ENCODE data around the gene DIP2C. TPM values are rescaled to one million over a fixed set of nuclear protein-coding genes. Genes with fewer than 3 reads are reported as not detected.

Gene DIP2C
- total RNA-seq, 4 donors from 2014 or later, result 13.4 to 32.0 (median 18.4) TPM

GRCh38 chr10:273088-273487 lies 416.4 kb downstream of the DIP2C start:
- no peak overlapping the region for H3K27ac ChIP-seq
- intact Hi-C loops (cut with DNase I; ENCODE audit: low total_unique reads) (no loop called here), in situ Hi-C loops (cut with MboI; ENCODE audit: low pct_ligation_motif_present in 1 of 4, low pct_unique_long_range_greater_than_20kb in 1 of 4, low sequenced_read_pairs in 3 of 4) (no loop called here)
- TF ChIP-seq POLR2AphosphoS5 (IDR thresholded peaks at IDR 0.05), result no peak
- TF ChIP-seq POLR2A (IDR thresholded peaks at IDR 0.05), result no peak
- H3K4me1 ChIP-seq, result no peaks in the 10 kb centered on the region
- no peak for DNase-seq
- H3K9me3 ChIP-seq, result no peaks in the 10 kb centered on the region
- no peaks in the 10 kb centered on the region for H3K27me3 ChIP-seq
- no peak overlapping the region for H3K4me3 ChIP-seq
- no peaks in the 10 kb centered on the region for H3K36me3 ChIP-seq
- 91% methylated on average over 16 of the region's 16 CpGs; no CpG with 5 or more reads in 1 of the 2 donors for WGBS, 2 donors (ENCODE audit: low coverage in 1 of 2)

- DNase-seq, result no peak
- no peaks in the 10 kb centered on the region for H3K4me1 ChIP-seq
- no peaks in the 10 kb centered on the region for H3K27me3 ChIP-seq
- in situ Hi-C loops (cut with MboI; ENCODE audit: low pct_ligation_motif_present in 1 of 4, low pct_unique_long_range_greater_than_20kb in 1 of 4, low sequenced_read_pairs in 3 of 4), result no loop called here
- no peaks in the 10 kb centered on the region for H3K36me3 ChIP-seq
- TF ChIP-seq CTCF (IDR thresholded peaks at IDR 0.05), result no peak
- TF ChIP-seq POLR2A (IDR thresholded peaks at IDR 0.05), result no peak
- TF ChIP-seq POLR2AphosphoS5 (IDR thresholded peaks at IDR 0.05), result no peak
- TF ChIP-seq EP300 (IDR thresholded peaks at IDR 0.05; ENCODE audit: low read depth), result no peak
- no peak overlapping the region for H3K27ac ChIP-seq
- WGBS, 2 donors (ENCODE audit: low coverage in 1 of 2), result 94 to 95% methylated on average over 4 to 6 of the region's 6 CpGs
- no peaks in the 10 kb centered on the region for H3K9me3 ChIP-seq
- no peak overlapping the region for H3K4me3 ChIP-seq
- intact Hi-C loops (cut with DNase I; ENCODE audit: low total_unique reads), result no loop called here
These were observed 417.7 kb downstream of the DIP2C start for GRCh38 chr10:271722-272121.

GRCh38 chr10:271201-271600 lies 418.3 kb downstream of the DIP2C start:
- 70 to 100% methylated on average over 2 to 3 of the region's 3 CpGs for WGBS, 2 donors (ENCODE audit: low coverage in 1 of 2)
- Histone ChIP-seq H3K36me3 (no peaks in the 10 kb centered on the region), H3K9me3 (no peaks in the 10 kb centered on the region), H3K4me3 (no peak overlapping the region), H3K27me3 (no peaks in the 10 kb centered on the region), H3K4me1 (no peaks in the 10 kb centered on the region), H3K27ac (no peak overlapping the region)
- intact Hi-C loops (cut with DNase I; ENCODE audit: low total_unique reads) (no loop called here), in situ Hi-C loops (cut with MboI; ENCODE audit: low pct_ligation_motif_present in 1 of 4, low pct_unique_long_range_greater_than_20kb in 1 of 4, low sequenced_read_pairs in 3 of 4) (no loop called here)
- DNase-seq, result no peak
- no peak for TF ChIP-seq CTCF (IDR thresholded peaks at IDR 0.05)
- TF ChIP-seq EP300 (IDR thresholded peaks at IDR 0.05; ENCODE audit: low read depth), result no peak
- TF ChIP-seq POLR2AphosphoS5 (IDR thresholded peaks at IDR 0.05), result no peak
- TF ChIP-seq POLR2A (IDR thresholded peaks at IDR 0.05), result no peak

DNA sequence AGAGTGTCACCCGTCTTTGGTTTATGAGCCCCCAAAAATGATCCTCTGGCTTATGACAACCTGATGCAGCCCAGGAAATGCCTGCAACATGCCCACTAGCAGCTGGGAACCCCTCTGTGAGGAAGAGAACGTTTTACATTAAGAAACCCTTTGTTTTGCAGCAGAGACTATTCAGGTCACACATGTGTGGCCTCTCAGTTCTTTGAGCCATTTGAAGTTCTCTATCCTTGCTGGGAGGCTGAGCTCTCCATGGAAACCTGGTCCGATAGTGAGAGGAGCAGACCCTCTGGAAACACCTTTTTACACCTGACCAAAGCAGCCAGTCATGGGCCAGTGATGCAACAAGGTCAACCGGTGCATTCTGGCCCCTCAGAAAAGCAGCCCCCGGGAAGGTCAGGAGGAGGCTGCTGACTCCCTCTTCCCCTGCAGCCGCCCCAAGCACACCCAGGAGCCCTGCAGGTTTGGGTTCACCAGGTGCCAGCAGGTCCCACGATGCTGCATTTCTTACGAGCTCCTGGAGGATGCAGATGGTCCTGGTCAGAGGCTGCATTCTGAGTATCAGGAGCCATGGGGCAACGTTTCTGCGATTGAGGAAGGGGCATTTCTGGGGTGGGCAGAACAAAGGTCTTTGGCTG lies 419.9 kb downstream of the DIP2C start:
- H3K4me3 ChIP-seq, result no peak overlapping the region
- in situ Hi-C loops (cut with MboI; ENCODE audit: low pct_ligation_motif_present in 1 of 4, low pct_unique_long_range_greater_than_20kb in 1 of 4, low sequenced_read_pairs in 3 of 4) (no loop called here), intact Hi-C loops (cut with DNase I; ENCODE audit: low total_unique reads) (no loop called here)
- no peaks in the 10 kb centered on the region for H3K27me3 ChIP-seq
- H3K4me1 ChIP-seq, result no peaks in the 10 kb centered on the region
- H3K9me3 ChIP-seq, result no peaks in the 10 kb centered on the region
- no peak overlapping the region for H3K27ac ChIP-seq
- TF ChIP-seq POLR2A (IDR thresholded peaks at IDR 0.05), result no peak
- no peak for TF ChIP-seq EP300 (IDR thresholded peaks at IDR 0.05; ENCODE audit: low read depth)
- no peak for TF ChIP-seq POLR2AphosphoS5 (IDR thresholded peaks at IDR 0.05)
- no peak for TF ChIP-seq CTCF (IDR thresholded peaks at IDR 0.05)
- WGBS, 2 donors (ENCODE audit: low coverage in 1 of 2), result 74% methylated on average over 10 of the region's 10 CpGs; no CpG with 5 or more reads in 1 of the 2 donors
- no peaks in the 10 kb centered on the region for H3K36me3 ChIP-seq
- DNase-seq, result no peak

GRCh38 chr10:267705-268104 lies 421.8 kb downstream of the DIP2C start:
- H3K27ac ChIP-seq, result no peak overlapping the region
- H3K9me3 ChIP-seq, result no peaks in the 10 kb centered on the region
- DNase-seq, result no peak
- H3K27me3 ChIP-seq, result no peaks in the 10 kb centered on the region
- TF ChIP-seq POLR2AphosphoS5 (IDR thresholded peaks at IDR 0.05) (no peak), CTCF (IDR thresholded peaks at IDR 0.05) (no peak), EP300 (IDR thresholded peaks at IDR 0.05; ENCODE audit: low read depth) (no peak), POLR2A (IDR thresholded peaks at IDR 0.05) (no peak)
- intact Hi-C loops (cut with DNase I; ENCODE audit: low total_unique reads) (no loop called here), in situ Hi-C loops (cut with MboI; ENCODE audit: low pct_ligation_motif_present in 1 of 4, low pct_unique_long_range_greater_than_20kb in 1 of 4, low sequenced_read_pairs in 3 of 4) (no loop called here)
- no peak overlapping the region for H3K4me3 ChIP-seq
- H3K36me3 ChIP-seq, result no peaks in the 10 kb centered on the region
- no peaks in the 10 kb centered on the region for H3K4me1 ChIP-seq
- 84 to 94% methylated on average over 6 to 11 of the region's 11 CpGs for WGBS, 2 donors (ENCODE audit: low coverage in 1 of 2)

Measured in transverse colon (tissue), 4 donors.